SK-MEL-5 (cell line): ENCODE measurements around the gene COX20. TPM values are rescaled to one million over a fixed set of nuclear protein-coding genes. Genes with fewer than 3 reads are reported as not detected.

Experiments
- DNase-seq: peaks from one replicate; pipeline ENCODE4 v3.0.0-alpha.2; 2016; ENCODE audit warnings: low read depth, low spot score
- in situ Hi-C: cut with HindIII; loops from 2 replicates; pipeline ENCODE4 v1.10.0; 2016; ENCODE audit warnings: low sequenced_read_pairs, high pct_unique_total_duplicates, low pct_unique_long_range_greater_than_20kb
- total RNA-seq: library from RNA; depleted of rRNA; stranded (reverse); fragments of >200 nt; shearing (Covaris generic); gene quantifications from 2 replicates; pipeline ENCODE4 v1.2.3, GENCODE V29; 2014

The COX20 gene
- total RNA-seq, 1 experiment from 2014 or later: 35.0 TPM

DNA sequence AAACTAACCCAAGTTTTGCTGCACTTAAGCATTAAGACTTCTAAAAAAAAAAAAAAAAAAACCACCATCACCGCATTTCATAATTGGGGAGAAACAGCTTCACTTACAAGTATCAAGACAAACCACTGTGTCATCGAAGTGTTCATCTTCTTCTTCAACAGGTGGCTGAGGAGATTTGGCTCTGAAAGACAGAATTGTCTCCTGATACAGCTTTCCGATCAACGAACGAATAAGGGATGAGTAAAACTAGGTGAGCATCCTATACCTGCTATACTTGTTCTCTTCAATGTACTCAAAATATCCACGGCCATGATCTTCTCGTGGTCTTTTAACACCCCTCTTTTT lies 26.9 kb downstream of the COX20 start:
- in situ Hi-C loops: no loop called here
- DNase-seq: peak; percentile 20

DNA sequence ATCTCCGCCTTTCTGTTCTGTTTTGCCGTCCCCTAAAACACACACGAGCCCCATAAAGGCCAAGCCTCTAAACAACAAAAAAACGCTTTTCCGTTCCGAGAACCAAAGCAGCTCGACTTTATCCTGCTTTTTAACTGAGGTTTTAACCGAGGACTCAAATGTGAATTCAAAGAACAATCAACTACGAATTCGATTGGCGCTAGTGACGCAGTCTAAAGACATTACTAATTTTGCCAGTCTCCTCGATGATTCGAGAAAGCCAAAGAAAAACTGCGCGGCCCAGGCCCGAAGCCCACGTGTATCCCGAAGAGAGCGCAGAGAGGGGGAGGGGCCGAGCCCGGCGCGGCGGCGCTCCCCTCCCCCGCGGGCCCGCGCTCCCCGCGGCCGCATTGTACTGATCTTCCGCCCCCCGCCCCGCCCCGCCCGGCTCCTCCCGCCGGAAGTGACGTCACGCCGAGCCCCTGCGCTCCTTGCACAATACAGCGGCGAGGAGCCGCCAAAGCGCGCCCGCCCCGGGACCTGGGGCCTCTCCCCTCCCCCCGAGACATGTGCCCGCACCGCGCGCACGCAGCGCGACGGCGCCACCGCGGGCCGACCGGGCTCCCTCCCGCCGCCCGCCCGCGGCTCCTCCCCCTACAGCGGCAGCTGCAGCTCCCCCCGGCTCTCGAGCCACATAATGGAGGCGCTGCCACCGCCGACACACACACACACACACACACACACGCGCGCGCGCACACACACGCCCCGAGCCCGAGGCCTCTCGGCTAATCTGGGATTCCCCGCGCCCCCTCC lies 27.4 kb downstream of the COX20 start:
- peak; percentile 93 for DNase-seq
- in situ Hi-C loops: no loop called here

DNA sequence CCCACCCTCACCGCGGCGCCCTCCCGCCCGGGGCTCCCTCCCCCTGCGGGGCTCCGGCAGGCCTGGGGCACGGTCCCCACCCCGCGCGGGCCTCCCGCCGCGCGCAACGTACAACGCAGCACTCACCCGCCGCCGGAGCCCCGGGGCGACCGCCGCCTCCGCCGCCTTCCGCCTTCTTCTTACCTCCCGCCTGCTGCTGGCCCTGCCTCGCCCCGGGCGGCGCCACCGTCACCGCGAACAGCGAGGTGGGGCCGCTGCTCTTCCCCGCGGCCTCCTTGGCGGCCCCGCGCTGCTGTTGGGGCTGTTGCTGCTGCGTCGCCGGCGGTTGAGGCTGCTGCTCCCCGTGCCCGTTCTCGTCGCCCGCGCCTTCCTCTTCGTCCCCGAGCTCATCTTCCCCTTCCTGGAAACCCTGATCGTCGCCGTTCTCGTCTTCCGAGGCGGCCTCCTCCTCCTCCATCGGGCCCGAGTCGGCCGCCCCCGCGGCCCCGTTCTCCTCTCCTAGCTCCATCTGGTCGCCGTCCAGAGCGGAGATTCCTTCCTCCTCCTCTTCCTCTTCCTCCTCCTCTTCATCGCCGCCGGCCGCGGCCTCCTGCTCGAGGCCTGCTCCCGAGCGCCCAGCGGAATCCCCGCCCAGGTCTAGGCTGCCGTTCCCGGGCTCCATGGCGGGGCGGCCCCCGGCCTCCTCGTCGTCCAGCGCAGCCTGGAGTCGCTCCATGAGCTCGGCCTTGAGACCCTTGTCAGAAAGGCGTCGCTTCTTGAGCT lies 28.2 kb downstream of the COX20 start:
- no peak for DNase-seq
- in situ Hi-C loops: no loop called here

DNA sequence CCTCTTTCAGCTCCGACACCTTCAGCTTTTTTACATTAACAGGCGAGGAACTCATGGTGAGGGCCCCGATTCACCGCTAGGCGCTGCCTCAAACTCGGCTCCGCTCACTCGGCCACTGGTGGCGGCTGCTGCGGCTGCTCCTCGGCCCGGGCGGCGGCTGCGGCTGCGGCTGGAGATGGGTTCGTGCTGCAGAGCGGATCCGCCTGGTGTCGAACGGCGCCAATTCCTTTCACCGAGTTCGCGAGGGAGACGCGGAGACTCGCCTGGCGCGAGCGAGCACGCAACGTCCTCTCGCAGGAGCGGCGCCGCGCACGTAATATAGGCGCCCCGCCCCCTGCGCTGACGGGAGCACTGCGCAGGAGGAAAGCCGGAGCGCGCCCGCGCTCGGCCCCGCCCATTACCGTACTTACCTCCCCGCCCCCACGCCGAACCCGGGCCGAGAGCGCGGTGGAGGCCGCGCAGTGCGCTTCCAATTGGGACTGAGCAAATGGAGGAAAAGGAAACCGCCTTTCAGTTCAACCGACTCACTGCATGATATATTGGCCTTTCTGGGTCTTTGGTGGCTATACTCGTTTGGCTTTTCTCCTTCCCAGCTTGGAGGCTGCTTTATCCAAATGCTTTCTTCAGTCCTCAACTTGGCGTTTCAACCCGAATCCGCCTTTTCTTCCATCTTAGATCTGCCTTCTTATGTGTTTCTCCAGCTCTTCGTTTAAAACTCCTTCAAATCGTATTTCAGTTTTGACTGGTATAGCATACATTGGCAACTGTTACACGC lies 29.0 kb downstream of the COX20 start, which contains the start of gene HNRNPU:
Gene HNRNPU (minus strand): TSS at position 291 of the 775 bp plus-strand sequence. CDS start 236 bp downstream, at position 55.
- in situ Hi-C loops: no loop called here

DNA sequence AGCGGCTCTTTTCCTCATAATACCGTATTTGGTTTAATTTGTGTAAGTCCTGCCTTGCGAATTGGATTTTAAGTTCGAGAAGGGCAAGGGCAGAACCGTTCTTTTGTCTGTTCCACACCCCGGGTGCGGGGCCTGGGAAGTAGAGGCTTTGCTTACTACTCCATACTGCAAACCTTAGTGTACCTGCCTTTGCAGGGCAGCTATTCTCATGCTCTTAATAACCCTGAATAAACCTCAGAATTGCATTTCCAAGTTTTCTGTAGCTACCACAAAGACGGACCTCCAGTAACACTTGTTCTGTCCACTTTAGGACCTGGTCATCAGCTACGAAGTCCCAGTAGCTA lies 29.5 kb downstream of the COX20 start:
- in situ Hi-C loops: no loop called here
- DNase-seq: peak; percentile 55

More for the DNA sequence above, 29.0 kb downstream of the COX20 start, which contains the start of gene HNRNPU:
- peak; percentile 94 for DNase-seq

DNA sequence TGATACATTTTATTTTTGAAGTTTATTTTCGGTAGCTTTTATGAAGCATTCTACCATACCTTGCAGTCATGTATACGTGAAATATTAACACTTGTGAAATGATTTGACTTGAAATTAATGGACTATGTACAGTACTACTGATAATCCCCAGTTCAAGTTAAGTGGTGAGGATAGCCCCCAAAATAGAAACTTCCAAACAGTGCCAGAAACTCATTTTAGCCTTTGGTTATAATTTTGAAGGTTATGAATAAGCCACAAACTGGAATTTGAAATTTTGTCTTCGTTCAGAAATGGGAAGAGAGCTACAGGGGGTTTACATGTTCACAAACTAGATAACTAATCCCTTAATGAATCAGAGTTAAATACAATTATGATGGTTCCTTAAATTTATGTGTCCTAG lies 30.4 kb downstream of the COX20 start:
- no peak for DNase-seq
- in situ Hi-C loops: no loop called here

DNA sequence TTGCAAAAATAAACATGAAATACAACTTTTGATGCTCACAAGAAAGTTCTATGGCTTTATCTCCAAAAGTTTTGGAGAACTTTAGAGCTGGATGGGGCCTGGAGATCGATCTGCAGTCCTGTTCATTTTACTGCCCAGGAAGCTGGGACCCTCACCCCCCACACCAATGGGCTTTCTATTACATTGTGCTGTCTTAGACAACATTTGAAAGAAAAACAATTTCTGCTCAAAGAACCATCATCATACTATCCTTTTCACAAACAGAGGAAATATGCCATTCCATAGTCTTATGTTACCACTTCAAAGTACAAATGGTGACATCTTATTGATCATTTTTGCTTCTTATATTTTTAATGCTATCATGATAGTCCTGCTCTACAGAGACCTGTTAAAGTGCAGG lies 30.9 kb downstream of the COX20 start:
- no peak for DNase-seq
- in situ Hi-C loops: no loop called here

DNA sequence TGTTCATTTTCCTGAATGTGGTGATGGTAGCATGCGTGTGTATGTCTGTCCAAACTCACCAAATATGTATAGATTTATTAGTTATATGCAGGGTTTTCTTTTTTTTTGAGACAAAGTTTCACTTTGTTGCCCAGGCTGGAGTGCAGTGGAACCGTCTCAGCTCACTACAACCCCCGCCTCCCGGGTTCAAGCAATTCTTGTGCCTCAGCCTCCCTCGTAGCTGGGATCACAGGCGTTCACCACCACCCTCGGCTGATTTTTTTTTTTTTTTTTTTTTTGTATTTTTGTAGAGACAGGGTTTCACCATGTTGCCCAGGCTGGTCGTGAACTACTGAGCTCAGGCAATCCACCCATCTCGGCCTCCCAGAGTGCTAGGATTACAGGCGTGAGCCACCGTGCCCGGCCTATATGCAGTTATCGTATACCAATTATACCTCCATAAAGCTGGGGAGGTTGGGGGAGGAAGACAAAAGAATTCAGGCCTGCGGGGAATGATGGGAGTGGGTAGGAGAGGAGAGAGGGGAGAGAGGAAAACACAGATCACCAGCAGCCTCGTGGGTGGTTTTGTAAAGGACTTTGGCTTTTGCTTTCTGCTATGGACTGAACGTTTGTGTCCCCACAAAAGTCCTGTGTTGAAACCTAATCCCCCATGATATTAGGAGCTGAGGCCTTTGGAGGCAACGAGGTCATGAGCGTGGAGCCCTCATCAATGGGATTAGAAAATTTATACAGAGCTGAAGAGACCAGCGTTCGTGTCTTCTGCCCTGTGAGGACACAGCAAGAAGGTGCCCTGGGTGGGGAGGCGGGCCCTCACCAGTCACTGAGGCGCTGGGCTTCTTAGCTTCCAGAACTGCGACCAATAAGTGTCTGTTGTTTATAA lies 33.3 kb downstream of the COX20 start:
- in situ Hi-C loops: no loop called here

DNA sequence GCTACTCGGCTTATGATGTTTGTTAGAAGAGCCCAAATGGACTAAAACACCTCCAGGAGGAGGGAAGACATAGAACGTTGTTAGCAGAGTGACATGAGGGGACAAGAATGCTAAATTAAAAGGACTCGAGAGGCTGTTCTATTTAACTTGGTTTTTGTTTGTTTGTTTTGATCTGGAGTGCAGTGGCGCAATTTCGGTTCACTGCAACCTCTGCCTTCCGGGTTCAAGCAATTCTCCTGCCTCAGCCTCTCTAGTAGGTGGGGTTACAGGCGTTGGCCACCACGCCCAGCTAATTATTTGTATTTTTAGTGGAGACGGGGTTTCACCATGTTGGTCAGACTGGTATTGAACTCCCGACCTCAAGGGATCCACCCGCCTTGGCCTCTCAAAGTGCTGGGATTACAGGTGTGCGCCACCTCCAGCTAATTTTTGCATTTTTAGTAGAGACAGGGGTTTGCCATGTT lies 33.9 kb downstream of the COX20 start:
- DNase-seq: no peak
- in situ Hi-C loops: no loop called here

More for the DNA sequence above, 33.3 kb downstream of the COX20 start:
- DNase-seq: no peak

DNA sequence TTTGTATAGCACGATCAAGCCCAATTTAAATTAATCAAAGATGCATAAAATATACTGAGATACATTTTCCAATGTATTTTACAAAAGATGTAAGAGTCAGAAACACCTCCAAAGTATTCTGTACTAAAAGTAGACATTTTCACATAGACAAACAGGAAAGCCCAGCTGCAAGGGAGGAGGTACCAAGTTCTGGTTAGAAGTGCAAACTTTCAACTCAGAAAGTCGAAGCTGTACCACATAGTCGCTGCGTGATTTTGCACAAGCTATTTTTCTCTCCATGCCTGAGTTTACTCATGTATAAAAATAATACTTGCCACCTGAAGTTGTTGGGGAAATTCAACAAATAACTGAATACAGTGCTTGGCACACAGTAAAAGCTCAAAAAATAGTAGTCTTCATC lies 34.5 kb downstream of the COX20 start:
- in situ Hi-C loops: no loop called here
- DNase-seq: no peak

DNA sequence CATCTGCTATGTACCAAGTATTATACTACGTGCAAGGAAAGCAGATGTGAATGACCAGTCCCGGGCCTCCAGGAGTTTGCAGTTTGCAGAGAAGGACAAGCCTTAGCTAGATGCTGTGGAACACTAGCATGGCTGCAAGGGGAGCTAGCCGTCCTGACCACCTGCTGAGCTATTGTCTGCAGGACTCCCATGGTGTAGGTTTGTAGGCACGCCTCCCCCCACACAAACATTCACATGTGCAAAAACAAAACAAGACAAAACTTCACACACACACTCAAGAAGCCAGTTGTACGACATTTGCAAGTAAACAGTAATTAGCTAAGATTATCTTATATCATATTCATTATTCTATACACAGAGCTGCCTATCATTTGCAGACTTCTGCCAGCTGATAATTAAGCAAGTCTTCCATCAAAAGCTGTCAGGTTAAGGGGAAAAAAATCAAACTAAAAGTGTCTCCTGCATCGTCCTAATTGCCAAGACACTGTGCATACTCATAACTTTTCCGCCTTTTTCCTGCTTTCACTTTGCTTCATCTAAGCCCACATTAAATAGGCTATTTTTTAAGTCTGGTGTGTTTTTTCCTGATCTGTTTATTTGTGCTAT lies 39.6 kb downstream of the COX20 start:
- in situ Hi-C loops: no loop called here

DNA sequence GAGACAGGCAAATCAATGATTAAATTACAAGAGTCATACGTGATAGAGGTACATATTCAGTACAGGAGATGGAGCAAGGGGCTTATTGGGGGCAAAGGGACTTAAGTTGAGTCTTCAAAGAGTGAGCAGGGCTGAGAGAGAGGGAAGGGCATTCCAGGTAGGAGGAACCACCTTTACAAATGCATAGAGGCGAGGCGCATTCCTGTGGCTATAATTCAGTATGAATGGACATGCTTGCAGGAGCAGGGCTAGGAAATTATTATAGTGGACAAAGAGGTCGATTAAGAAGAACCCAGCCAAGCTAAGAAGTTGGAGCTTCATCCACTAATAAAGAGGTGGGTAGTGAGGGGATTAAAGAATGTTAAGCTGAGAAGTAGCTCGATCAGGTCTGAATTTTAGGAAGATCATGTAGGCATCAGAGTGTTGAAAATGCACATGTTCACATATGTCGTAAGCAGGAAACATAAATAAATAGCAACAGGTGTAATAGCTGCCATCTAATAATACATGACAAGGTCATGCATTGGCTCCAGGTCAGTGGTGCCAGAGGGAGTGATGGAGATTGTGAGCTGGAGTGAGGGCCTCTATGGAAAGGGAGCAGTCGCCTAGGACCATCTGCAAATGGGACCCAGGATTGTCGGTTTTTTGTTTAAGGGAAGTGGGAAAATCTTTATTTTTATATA lies 40.9 kb downstream of the COX20 start:
- in situ Hi-C loops: no loop called here
- no peak for DNase-seq

More for the DNA sequence above, 39.6 kb downstream of the COX20 start:
- DNase-seq: no peak

DNA sequence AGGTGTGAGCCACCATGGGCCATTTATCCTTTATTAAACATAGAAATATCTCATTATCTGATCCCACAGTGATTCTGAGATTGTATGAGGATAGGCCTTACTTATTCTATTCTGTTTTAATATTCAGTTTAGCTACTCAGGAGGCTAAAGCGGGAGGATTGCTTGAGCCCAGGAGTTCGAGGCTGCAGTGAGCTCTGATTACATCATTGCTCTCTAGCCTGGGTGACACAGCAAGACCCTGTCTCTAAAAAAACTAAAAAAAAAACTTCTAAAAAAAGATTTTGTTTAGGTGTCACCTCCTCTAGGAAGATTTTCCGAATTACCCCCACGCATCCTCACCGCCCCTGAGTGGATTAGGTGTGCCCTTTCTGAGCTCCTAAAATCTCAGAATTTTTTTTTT lies 43.2 kb downstream of the COX20 start:
- in situ Hi-C loops: no loop called here
- no peak for DNase-seq

DNA sequence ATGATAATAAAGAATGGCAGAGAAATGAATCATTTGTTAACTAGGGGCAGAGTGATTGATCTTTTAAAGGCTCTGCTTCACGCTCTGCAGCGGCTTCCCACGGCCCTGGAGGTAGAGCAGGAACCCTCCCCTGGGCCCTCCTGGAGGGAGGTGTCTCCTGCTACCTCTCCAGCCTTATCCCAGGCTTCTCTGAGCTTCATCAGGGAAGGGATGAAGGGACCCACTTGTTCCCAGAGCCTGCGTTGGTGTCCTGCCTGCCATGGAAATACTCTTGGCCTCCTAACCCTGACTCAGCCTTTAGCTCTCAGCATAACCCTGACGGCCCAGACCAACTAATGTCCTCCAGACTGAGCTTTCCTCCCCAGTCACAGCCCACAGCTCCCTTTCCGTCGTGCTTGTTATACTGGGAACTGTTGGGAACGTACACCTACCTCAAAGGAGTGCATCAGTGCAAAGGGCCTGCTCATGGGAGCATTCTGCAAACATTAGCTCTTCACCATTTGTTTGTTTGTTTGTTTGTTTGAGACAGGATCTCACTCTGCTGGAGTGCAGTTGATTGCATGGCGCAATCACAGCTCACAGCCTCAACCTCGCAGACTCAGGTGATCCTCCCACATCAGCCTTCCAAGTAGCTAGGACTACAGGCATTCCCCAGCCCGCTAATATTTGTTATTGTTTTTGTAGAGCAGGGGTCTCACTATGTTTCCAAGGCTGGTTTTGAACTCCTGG lies 46.3 kb downstream of the COX20 start:
- no peak for DNase-seq
- in situ Hi-C loops: no loop called here

DNA sequence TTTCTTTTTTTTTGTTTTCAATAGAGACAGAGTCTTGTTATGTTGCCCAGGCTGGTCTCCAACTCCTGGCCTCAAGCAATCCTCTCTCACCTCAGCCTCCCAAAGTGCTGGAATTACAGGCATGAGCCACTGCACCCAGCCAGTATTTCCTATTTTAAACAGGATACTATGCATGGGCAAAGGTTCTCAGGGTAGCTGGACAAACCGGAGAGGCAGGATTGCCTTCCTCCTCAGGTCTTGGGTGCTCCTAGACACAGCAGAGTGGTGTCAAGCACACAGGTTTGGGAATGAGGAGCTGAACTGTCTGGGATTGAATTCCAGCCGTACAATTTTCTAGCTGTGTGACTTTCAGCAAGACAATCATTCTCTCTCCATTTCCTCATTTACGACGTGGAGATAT lies 51.8 kb downstream of the COX20 start:
- in situ Hi-C loops: no loop called here
- DNase-seq: no peak

DNA sequence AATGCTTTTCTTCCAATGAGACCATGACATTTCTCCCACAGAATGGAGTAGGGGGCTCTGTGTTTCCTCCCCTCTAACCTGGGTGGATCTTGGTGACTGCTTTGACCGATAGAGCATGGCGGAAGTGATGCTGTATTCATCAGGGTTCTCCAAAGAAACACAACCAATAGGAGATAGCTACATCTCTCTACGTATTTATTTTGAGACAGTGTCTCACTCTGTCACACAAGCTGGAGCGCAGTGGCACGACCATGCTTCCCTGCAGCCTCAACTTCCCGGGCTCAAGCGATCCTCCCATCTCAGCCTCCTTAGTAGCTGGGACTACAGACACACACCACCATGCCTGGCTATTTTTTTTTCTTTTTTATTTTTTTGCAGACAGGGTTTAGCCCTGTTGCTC lies 58.4 kb downstream of the COX20 start:
- in situ Hi-C loops: no loop called here
- DNase-seq: no peak
